ENCODE data around the gene IQGAP2. TPM values are rescaled to one million over a fixed set of nuclear protein-coding genes. Genes with fewer than 3 reads are reported as not detected.
"Not testable (repeated sequence)": the region's sequence is repeated elsewhere in the genome, so short reads cannot be mapped to it uniquely, and the experiment has no call there.

Gene IQGAP2
- total RNA-seq, 1 donor from 2014 or later, result 72.0 TPM

DNA sequence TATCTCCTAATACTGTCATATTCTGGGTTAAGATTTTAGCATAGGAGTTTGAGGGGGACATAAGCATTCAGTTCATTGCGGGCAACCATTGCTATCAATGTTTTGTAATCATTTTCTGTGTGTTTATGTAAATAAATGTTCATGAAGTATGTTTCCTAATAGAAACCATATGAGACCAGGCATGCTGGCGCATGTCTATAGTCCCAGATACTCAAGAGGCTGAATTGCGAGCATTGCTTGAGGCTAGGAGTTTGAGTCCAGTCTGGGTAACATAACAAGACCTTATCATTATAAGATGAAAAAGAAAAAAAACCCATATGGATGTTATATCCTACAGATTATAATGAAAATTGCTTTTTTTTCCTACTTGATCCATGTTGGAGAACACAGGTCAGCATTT lies 129.0 kb downstream of the IQGAP2 start:
- intact Hi-C loops (cut with micrococcal nuclease), result no loop called here

DNA sequence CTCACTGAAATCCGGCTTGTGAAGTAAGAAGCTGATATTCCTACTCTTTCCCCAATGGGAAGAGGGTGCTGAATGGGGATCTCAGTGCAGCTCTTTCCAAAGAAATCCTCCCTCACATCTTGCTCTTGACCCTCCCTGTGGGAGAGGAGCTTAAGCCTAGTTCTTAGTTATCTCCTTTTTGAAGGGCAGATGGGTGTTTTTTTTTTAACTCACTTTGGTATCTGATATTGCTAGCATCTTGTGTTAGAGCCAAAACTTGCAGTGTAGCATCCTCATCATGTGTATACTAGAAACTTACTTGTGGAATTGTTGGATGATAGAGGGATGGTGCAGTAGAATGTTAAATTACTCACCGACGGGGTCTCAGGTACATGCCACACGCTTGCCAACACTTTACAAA lies 129.9 kb downstream of the IQGAP2 start:
- intact Hi-C loops (cut with micrococcal nuclease), result no loop called here

DNA sequence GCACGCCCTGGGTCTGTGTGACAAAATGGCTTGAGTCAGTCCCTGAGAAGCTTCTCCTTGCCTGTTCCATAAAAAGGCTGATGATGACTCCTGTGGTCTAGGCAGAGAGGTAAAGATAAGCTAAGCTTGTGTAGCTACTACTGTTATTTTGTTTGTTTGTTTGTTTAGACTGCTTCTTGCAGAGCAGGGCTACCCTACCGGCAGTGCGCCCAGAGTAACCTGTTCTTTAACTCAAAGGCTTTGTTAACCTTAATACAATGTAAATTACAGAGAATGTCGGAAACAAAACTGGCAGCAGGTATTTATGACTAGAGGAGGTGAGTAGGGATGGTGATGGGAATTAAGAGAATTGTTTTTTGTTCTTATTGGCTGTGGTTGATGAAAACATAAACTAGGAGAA lies 132.5 kb downstream of the IQGAP2 start:
- intact Hi-C loops (cut with micrococcal nuclease), result no loop called here

DNA sequence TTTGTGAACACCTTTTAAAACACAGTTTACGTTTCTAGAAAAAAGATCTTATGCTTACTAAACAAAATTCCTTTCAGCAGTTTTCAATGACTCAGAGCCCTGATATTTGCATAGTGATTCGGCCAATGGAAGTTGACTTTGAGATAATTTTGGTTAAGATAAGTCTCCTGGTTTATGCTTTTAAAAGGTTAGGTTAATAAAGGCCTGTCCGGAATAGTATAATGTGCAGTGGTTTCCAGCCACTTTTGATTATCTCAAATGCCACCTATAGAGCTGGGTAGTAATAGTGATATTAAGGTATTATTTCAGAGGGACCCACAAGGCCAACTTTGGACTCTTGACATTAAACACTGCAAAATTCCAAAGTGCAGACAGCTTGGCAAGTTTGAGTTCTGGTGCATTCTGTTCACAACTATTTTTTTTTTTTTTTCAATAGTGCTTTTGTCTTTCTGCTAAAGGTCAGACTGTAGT lies 134.0 kb downstream of the IQGAP2 start:
- intact Hi-C loops (cut with micrococcal nuclease), result no loop called here

GRCh38 chr5:76542241-76542640 lies 139.2 kb downstream of the IQGAP2 start:
- intact Hi-C loops (cut with micrococcal nuclease), result loop anchor here (2.0 to 10.0 kb wide), 7 partner anchors 15 to 1233 kb away; partner anchors contain the start of genes CERT1, POLK and TBCA

DNA sequence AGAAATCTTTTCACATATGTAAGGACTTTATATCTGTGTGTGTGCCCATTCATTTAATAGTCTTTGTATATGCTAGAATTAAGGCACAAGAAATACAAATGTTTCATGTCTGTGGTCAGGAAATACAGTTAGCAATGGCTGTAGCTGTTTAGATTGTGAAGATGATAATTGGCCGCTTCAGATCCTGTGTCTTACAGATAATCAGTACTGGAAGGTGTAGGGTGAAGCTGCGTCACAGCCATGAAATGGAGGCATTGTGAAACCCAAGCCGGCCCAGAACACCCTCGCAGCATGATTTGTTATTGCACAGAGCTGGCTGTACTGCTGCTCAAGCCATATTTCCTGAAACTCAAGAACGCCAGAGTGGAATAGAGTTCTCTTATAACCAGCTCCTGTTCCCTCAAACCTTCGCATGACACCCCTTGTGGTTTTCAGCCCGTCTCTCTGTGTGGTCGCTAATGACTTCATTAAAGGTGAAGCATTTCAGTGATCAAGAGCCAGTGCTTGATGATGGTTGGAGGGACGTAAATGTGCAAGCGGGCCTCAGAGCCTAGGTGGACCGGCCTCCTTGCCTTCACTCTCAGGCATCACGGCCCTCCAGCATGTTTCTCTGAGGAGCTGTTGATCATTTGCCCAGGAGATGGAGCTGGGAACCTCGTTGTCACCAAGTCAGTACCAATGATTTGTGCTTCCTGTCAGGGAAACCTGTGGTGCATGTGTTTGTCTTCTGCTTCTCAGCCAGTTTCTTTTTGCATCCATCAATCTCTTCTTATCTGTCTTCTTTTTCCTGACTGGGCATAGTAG lies 140.0 kb downstream of the IQGAP2 start:
- intact Hi-C loops (cut with micrococcal nuclease), result loop anchor here (1.0 to 10.0 kb wide), 8 partner anchors 16 to 1232 kb away; partner anchors contain the start of genes CERT1, POLK and TBCA

DNA sequence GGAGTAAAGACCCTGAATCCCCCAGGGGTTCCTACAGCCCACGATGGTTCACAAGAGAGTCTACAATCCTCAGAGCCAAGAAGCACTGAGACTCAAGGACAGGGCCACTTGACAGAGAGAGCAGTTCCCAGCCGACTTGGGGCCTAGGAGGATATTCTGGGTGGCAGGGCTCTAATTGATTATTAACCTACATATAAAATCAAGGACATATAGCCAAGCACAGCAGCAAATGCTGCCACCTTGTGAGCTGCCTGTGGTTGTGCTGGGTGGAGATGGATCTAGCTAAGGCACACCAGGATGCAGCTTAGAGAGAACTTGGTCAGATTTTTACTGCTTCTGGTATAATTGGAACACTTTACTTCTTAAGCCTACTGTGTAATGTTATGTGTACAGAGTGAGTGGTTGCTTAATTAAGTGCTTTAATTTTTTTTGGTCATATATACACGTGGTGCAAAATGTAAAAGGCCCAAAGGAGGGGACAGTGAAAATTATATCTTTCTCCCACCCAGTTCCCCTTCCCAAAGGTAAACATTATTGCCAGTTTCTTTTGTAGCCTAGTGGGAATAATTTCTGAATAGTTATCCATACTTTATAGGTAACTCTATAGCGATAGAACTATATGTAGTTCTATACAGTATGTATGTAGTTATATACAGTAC lies 141.3 kb downstream of the IQGAP2 start:
- intact Hi-C loops (cut with micrococcal nuclease), result loop anchor here (1.0 to 10.0 kb wide), 5 partner anchors 72 to 1230 kb away; partner anchors contain the start of genes CERT1, POLK and TBCA

GRCh38 chr5:76545184-76545583 lies 142.1 kb downstream of the IQGAP2 start:
- intact Hi-C loops (cut with micrococcal nuclease), result loop anchor here (10.0 kb wide), 2 partner anchors 1030 to 1230 kb away; partner anchors contain the start of genes CERT1, POLK and TBCA

- intact Hi-C loops (cut with micrococcal nuclease), result loop anchor here (1.0 to 10.0 kb wide), 6 partner anchors 144 to 1228 kb away; partner anchors contain the start of genes CERT1, POC5, POLK and TBCA
Observed at GRCh38 chr5:76546497-76547102, 143.5 kb downstream of the IQGAP2 start.

DNA sequence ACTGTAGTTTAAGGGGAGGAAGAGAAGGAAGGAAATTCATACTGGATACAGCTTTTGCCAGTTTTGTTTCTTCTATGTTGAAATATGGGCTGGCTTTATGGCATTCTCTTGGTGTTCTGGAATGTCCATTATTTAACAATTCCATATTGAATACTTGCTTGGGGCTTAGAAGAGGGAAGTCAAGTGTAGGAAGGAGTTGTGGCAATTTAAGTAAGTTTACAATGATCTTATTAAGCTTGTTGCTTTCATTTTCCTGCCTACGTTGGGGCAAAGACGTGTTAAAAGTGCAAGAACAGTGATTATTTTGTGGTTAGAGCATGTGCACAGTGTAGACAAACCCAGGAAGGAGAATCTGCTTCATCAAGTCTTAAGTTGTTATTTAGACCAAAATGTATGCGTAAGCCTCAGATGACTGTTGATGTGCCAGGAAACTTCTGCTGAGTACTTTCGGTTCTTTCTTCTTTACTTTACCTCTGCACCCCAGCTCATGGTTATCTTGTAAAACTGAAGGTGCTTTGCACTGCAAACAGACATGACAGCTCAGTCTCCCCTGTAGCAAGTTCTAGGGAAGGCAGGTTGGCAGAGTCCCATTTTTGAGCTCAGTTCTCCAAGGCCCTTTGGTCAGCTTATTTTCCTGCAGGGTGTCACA lies 144.3 kb downstream of the IQGAP2 start:
- intact Hi-C loops (cut with micrococcal nuclease), result loop anchor here (1.0 to 10.0 kb wide), 6 partner anchors 145 to 1227 kb away; partner anchors contain the start of genes CERT1, POC5, POLK and TBCA

- intact Hi-C loops (cut with micrococcal nuclease), result loop anchor here (1.0 to 10.0 kb wide), 6 partner anchors 146 to 1227 kb away; partner anchors contain the start of genes CERT1, POC5, POLK and TBCA
Observed at GRCh38 chr5:76547891-76548524, 144.9 kb downstream of the IQGAP2 start.

GRCh38 chr5:76548525-76549229 lies 145.6 kb downstream of the IQGAP2 start:
- intact Hi-C loops (cut with micrococcal nuclease), result loop anchor here (10.0 kb wide), 2 partner anchors 1034 to 1226 kb away; partner anchors contain the start of genes CERT1, POLK and TBCA

DNA sequence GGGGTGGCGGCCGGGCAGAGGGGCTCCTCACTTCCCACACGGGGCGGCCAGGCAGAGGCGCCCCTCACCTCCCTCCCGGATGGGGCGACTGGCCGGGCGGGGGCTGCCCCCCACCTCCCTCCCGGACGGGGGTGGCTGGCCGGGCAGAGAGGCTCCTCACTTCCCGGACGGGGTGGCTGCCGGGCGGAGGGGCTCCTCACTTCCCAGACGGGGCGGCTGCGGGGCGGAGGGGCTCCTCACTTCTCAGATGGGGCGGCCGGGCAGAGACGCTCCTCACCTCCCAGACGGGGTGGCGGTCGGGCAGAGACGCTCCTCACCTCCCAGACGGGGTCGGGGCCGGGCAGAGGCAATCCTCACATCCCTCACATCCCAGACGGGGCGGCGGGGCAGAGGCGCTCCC lies 147.8 kb downstream of the IQGAP2 start:
- intact Hi-C loops (cut with micrococcal nuclease), result not testable (repeated sequence)

DNA sequence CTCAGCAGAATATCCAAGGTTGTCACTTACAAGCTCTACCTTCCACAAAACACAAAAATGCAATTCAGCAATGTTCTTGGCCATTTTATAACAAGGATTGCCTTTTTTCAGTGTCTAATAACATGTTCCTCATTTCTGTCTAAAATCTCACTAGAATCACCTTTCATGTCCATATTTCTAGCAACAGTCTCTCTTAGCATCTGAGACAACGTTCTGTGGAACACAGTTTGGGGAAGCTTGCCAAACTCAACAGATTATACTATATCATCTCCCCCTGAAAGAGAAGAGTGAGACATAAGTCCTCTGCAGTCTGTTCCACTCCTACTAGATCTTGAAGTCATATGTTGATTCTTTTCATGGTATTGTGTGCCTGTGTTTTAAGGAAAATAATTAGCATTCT lies 149.5 kb downstream of the IQGAP2 start:
- intact Hi-C loops (cut with micrococcal nuclease), result no loop called here

DNA sequence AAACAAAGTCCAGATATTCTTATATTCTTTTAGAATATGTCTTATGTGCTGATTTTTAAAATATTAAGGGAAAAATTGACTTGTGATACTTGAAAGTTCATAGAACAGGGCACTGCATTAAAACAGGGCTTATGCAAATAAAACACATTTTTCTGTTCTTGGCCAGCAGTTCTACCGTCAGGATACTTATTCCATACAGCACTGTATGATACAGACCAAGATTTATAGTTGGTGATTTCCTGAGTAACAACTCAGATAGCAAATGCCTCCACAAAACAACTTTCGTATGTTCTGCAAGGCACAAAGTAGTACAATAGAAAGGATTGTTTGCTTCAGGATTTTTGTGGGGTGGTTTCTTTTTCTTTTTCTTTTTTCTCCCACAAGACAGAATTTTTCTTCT lies 150.2 kb downstream of the IQGAP2 start:
- intact Hi-C loops (cut with micrococcal nuclease), result no loop called here

DNA sequence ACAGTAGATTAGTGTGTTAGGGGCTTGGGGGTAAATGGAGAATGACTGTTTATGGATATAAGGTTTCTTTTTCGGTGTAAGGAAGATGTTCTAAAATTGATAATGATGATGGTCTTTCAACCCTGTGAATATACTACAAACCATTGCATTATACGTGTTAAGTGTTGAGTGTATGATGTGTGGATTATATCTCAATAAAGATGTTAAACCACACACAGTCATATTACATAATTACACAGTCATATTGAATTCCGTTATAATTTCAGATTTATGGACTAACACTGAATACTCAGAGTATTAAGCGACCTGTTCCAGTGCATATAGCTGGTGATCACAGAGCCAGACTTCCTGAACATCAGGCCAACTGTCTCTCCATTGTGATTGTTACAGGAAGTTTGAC lies 152.0 kb downstream of the IQGAP2 start:
- intact Hi-C loops (cut with micrococcal nuclease), result no loop called here

DNA sequence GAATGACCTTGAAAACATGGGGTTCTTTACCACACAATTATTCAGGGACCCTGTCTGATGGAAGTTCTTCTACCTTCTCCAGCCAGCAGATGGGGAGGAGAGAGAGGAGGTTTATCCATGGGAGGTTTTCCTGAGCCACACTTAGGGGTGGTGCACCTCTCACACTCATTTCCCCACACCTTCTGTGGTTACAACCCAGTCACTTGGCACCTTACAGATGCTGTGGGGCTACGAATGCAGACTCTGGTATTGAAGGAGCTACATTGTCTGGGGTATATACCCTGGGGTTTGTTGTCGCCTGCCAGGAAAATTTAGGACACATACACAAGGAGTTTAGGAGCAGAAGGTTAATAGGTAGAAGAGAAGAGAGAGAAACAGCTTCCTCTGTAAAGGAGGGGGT lies 152.6 kb downstream of the IQGAP2 start:
- intact Hi-C loops (cut with micrococcal nuclease), result no loop called here

- intact Hi-C loops (cut with micrococcal nuclease), result no loop called here
Observed at GRCh38 chr5:76556511-76557221, 153.6 kb downstream of the IQGAP2 start.
